Astrocyte of the spinal cord (primary cell): ENCODE data around the gene ZNF672.

Experiments
- DNase-seq: peaks from one replicate; pipeline ENCODE4 v3.0.0; 2011; ENCODE audit warnings: low read depth, low spot score
- H3K4me3 ChIP-seq: 2 replicates; pipeline ENCODE4 v1.5.1; 2011; ENCODE audit warnings: low read depth, mild to moderate bottlenecking, low read length, moderate library complexity
- CTCF ChIP-seq: IDR thresholded peaks from 2 replicates; pipeline ENCODE4 v1.5.1; 2012; ENCODE audit warnings: low read depth, mild to moderate bottlenecking, low read length, inconsistent platforms
- in situ Hi-C: cut with HindIII; loops from 2 replicates; pipeline ENCODE4 v1.10.0; 2017; ENCODE audit warnings: low sequenced_read_pairs

Gene ZNF672

GRCh38 chr1:248813546-248813945, 24.5 kb upstream of the ZNF672 start:
- DNase-seq = no peak
- H3K4me3 ChIP-seq = no peak overlapping the region
- TF ChIP-seq CTCF = no peak
- in situ Hi-C loops = no loop called here

- no peak for DNase-seq
- no peak overlapping the region for H3K4me3 ChIP-seq
- no peak for TF ChIP-seq CTCF
- in situ Hi-C loops = no loop called here
Measured at GRCh38 chr1:248814351-248814750, 23.7 kb upstream of the ZNF672 start.

GRCh38 chr1:248815407-248816034, 22.5 kb upstream of the ZNF672 start:
- TF ChIP-seq CTCF = no peak
- no peak for DNase-seq
- H3K4me3 ChIP-seq = no peak overlapping the region
- in situ Hi-C loops = no loop called here

- DNase-seq = no peak
- no peak for TF ChIP-seq CTCF
- H3K4me3 ChIP-seq = no peak overlapping the region
- in situ Hi-C loops = no loop called here
Measured at GRCh38 chr1:248816042-248816851, 21.8 kb upstream of the ZNF672 start.

- no peak for DNase-seq
- in situ Hi-C loops = no loop called here
Measured at GRCh38 chr1:248817065-248817464, 21.0 kb upstream of the ZNF672 start.

More at GRCh38 chr1:248817065-248817464, 21.0 kb upstream of the ZNF672 start:
- no peak for TF ChIP-seq CTCF
- no peak overlapping the region for H3K4me3 ChIP-seq
